ENCODE data around the gene LHFPL6. TPM values are rescaled to one million over a fixed set of nuclear protein-coding genes. Genes with fewer than 3 reads are reported as not detected.

The LHFPL6 gene
- total RNA-seq, 2 donors from 2014 or later = 7.5 to 40.0 TPM

GRCh38 chr13:39536906-39537305, 66.1 kb downstream of the LHFPL6 start:
- intact Hi-C loops (cut with DNase I) = no loop called here

GRCh38 chr13:39536274-39536673, 66.7 kb downstream of the LHFPL6 start:
- 92% methylated on average over 6 of the region's 6 CpGs for WGBS
- intact Hi-C loops (cut with DNase I) = no loop called here
- no peaks in the 10 kb centered on the region for H3K9me3 ChIP-seq
- H3K4me3 ChIP-seq = no peak overlapping the region
- TF ChIP-seq POLR2AphosphoS5 (IDR thresholded peaks at IDR 0.05) = no peak
- no peak for TF ChIP-seq POLR2A (IDR thresholded peaks at IDR 0.05)
- TF ChIP-seq, protein P1, sequence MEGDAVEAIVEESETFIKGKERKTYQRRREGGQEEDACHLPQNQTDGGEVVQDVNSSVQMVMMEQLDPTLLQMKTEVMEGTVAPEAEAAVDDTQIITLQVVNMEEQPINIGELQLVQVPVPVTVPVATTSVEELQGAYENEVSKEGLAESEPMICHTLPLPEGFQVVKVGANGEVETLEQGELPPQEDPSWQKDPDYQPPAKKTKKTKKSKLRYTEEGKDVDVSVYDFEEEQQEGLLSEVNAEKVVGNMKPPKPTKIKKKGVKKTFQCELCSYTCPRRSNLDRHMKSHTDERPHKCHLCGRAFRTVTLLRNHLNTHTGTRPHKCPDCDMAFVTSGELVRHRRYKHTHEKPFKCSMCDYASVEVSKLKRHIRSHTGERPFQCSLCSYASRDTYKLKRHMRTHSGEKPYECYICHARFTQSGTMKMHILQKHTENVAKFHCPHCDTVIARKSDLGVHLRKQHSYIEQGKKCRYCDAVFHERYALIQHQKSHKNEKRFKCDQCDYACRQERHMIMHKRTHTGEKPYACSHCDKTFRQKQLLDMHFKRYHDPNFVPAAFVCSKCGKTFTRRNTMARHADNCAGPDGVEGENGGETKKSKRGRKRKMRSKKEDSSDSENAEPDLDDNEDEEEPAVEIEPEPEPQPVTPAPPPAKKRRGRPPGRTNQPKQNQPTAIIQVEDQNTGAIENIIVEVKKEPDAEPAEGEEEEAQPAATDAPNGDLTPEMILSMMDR (IDR thresholded peaks at IDR 0.05) = no peak
- no peak overlapping the region for H3K27ac ChIP-seq
- H3K36me3 ChIP-seq = no peaks in the 10 kb centered on the region
- no peaks in the 10 kb centered on the region for H3K4me1 ChIP-seq (replicated peaks)
- no peaks in the 10 kb centered on the region for H3K27me3 ChIP-seq (replicated peaks; ENCODE audit: insufficient read depth)
- no peak for DNase-seq (ENCODE audit: low spot score)

More at GRCh38 chr13:39536906-39537305, 66.1 kb downstream of the LHFPL6 start:
- TF ChIP-seq POLR2A (IDR thresholded peaks at IDR 0.05) = no peak
- TF ChIP-seq, protein P1 (IDR thresholded peaks at IDR 0.05) = no peak
- no peak for TF ChIP-seq POLR2AphosphoS5 (IDR thresholded peaks at IDR 0.05)
- no peak for DNase-seq (ENCODE audit: low spot score)
- WGBS = 54% methylated on average over 7 of the region's 7 CpGs
- Histone ChIP-seq H3K36me3 (no peaks in the 10 kb centered on the region), H3K9me3 (no peaks in the 10 kb centered on the region), H3K27ac (no peak overlapping the region), H3K4me1 (replicated peaks) (no peaks in the 10 kb centered on the region), H3K27me3 (replicated peaks; ENCODE audit: insufficient read depth) (no peaks in the 10 kb centered on the region), H3K4me3 (no peak overlapping the region)

- Histone ChIP-seq H3K36me3 (no peaks in the 10 kb centered on the region), H3K9me3 (no peaks in the 10 kb centered on the region), H3K27me3 (replicated peaks; ENCODE audit: insufficient read depth) (no peaks in the 10 kb centered on the region), H3K4me3 (no peak overlapping the region), H3K27ac (no peak overlapping the region), H3K4me1 (replicated peaks) (no peaks in the 10 kb centered on the region)
- intact Hi-C loops (cut with DNase I) = loop anchor here (5.0 kb wide), 1 partner anchor 69 kb away; the partner anchor contains the start of gene LHFPL6
- no peak for DNase-seq (ENCODE audit: low spot score)
- TF ChIP-seq POLR2AphosphoS5 (IDR thresholded peaks at IDR 0.05) (no peak), POLR2A (IDR thresholded peaks at IDR 0.05) (no peak)
- TF ChIP-seq, protein P1 (IDR thresholded peaks at IDR 0.05) = no peak
- 45% methylated on average over 3 of the region's 3 CpGs for WGBS
Observed at GRCh38 chr13:39533651-39534150, 69.3 kb downstream of the LHFPL6 start.

DNA sequence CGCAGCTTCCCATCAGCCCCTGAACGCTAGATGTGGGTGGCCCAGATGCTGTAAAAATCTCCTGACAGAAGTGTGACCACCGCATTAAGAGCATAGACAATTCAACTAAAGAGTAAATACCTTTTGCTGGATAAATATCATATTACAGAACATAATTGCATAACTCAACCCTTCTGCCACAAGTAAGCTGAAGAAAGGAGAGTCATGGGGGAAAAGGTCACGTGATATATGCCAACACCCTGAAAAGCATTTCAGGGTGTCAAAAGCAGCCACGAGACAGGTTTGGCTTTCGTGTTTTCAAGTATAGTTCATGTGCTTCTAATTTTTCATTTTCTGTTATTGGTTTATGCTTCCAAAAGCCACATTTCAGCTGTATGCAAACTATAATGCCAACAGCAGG, 71.3 kb downstream of the LHFPL6 start:
- TF ChIP-seq, protein P1 (IDR thresholded peaks at IDR 0.05) = no peak
- no peak for TF ChIP-seq POLR2A (IDR thresholded peaks at IDR 0.05)
- H3K4me3 ChIP-seq = no peak overlapping the region
- H3K4me1 ChIP-seq (replicated peaks) = no peaks in the 10 kb centered on the region
- H3K36me3 ChIP-seq = no peaks in the 10 kb centered on the region
- H3K27ac ChIP-seq = no peak overlapping the region
- no peaks in the 10 kb centered on the region for H3K27me3 ChIP-seq (replicated peaks; ENCODE audit: insufficient read depth)
- H3K9me3 ChIP-seq = no peaks in the 10 kb centered on the region
- intact Hi-C loops (cut with DNase I) = loop anchor here (5.0 kb wide), 1 partner anchor 71 kb away; the partner anchor contains the start of gene LHFPL6
- WGBS = 77% methylated on average over 6 of the region's 6 CpGs
- no peak for DNase-seq (ENCODE audit: low spot score)

DNA sequence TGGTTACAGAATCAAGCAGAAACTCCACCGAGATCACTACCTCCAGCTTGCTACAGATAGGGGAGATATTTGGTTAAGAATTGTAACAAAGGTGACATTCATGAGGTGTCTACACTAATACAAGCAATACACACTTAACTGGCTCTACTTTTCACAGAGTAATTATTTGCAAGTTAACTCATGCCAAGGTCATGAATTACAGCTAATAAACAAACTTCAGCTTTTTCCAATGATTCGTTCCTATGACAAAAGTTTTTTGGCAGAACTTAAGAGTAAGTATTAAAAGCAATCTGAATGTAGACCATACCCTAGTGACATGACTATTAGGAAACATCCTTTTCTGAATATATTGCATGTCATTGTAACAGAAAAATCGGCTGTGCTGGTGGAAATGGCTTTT, 72.1 kb downstream of the LHFPL6 start:
- no peaks in the 10 kb centered on the region for H3K9me3 ChIP-seq
- no peaks in the 10 kb centered on the region for H3K27me3 ChIP-seq (replicated peaks; ENCODE audit: insufficient read depth)
- no peak overlapping the region for H3K27ac ChIP-seq
- 9% methylated on average over 3 of the region's 3 CpGs for WGBS
- intact Hi-C loops (cut with DNase I) = loop anchor here (5.0 kb wide), 1 partner anchor 71 kb away; the partner anchor contains the start of gene LHFPL6
- no peaks in the 10 kb centered on the region for H3K36me3 ChIP-seq
- H3K4me3 ChIP-seq = no peak overlapping the region
- H3K4me1 ChIP-seq (replicated peaks) = no peaks in the 10 kb centered on the region
- TF ChIP-seq, protein P1 (IDR thresholded peaks at IDR 0.05) = no peak
- TF ChIP-seq POLR2A (IDR thresholded peaks at IDR 0.05) (no peak), POLR2AphosphoS5 (IDR thresholded peaks at IDR 0.05) (no peak)
- no peak for DNase-seq (ENCODE audit: low spot score)

All from prostate gland (tissue), 2 donors.